IMR-90 (cell line): ENCODE measurements around the gene STXBP6. TPM values are rescaled to one million over a fixed set of nuclear protein-coding genes. Genes with fewer than 3 reads are reported as not detected.

Experiments
- ATAC-seq: fragments of 200-7000 bp; cut with Tn5 transposase; 2 replicates; pipeline ENCODE4 v1.9.1; 2020; ENCODE audit warnings: low read depth, mild to moderate bottlenecking, moderate library complexity
- BruUV-seq: library from RNA; stranded (reverse); fragments of 400-500 nt; replicated peaks from 2 replicates; lab custom pipeline; 2021; lab: Mats Ljungman, UMichigan
- CTCF ChIA-PET: fragments of 300-600 bp; formaldehyde crosslinking; extraction: SDS; loops from one replicate; lab custom pipeline; 2021; ENCODE audit warnings: antibody characterized with exemption; lab: Yijun Ruan, JAX
- POLR2A ChIA-PET: fragments of 300-600 bp; sonication (Branson Sonifier 250); formaldehyde crosslinking; loops from one replicate; lab custom pipeline; 2022; ENCODE audit warnings: antibody characterized with exemption; ENCODE audit not compliant: unreplicated experiment; lab: Charles Lee
- DNase-seq: peaks from one replicate; pipeline ENCODE4 v3.0.0; 2013
- H2AFZ ChIP-seq: replicated peaks from 2 replicates; pipeline ENCODE3; 2013; ENCODE audit warnings: low read length, mild to moderate bottlenecking; ENCODE audit not compliant: poor library complexity
- H2AK5ac ChIP-seq: 2 replicates; pipeline ENCODE4 v1.6.1; 2013; ENCODE audit warnings: low read depth, low read length, inconsistent platforms
- H2AK9ac ChIP-seq: replicated peaks from 2 replicates; pipeline ENCODE3; 2013; ENCODE audit warnings: mild to moderate bottlenecking, low read depth, low read length, moderate library complexity; ENCODE audit not compliant: poor library complexity
- H2BK120ac ChIP-seq: 2 replicates; pipeline ENCODE4 v1.6.1; 2013; ENCODE audit warnings: low read depth, low read length, inconsistent platforms
- H2BK15ac ChIP-seq: 3 replicates; pipeline ENCODE4 v1.6.1; 2013; ENCODE audit warnings: low read depth, low read length, inconsistent platforms
- H2BK20ac ChIP-seq: 2 replicates; pipeline ENCODE4 v1.6.1; 2013; ENCODE audit warnings: low read depth, mild to moderate bottlenecking, inconsistent platforms, low read length, moderate library complexity
- H2BK5ac ChIP-seq: 2 replicates; pipeline ENCODE4 v1.6.1; 2013; ENCODE audit warnings: mild to moderate bottlenecking, low read depth, low read length, inconsistent platforms; ENCODE audit not compliant: poor library complexity, severe bottlenecking
- H3K14ac ChIP-seq: replicated peaks from 2 replicates; pipeline ENCODE4 v1.6.1; 2013; ENCODE audit warnings: low read depth, low read length, inconsistent platforms
- H3K18ac ChIP-seq: 2 replicates; pipeline ENCODE4 v1.6.1; 2013; ENCODE audit warnings: low read depth, low read length, control low read depth
- H3K23ac ChIP-seq: 2 replicates; pipeline ENCODE4 v1.6.1; 2013; ENCODE audit warnings: low read depth, low read length, inconsistent platforms
- H3K27ac ChIP-seq: 2 replicates; pipeline ENCODE4 v1.5.1; 2013; ENCODE audit warnings: mild to moderate bottlenecking, control low read depth, low read length; ENCODE audit not compliant: insufficient read depth
- H3K27me3 ChIP-seq: 2 replicates; pipeline ENCODE4 v1.6.1; 2013; ENCODE audit warnings: low read length; ENCODE audit not compliant: control insufficient read depth, insufficient read depth
- H3K36me3 ChIP-seq: 2 replicates; pipeline ENCODE4 v1.6.1; 2013; ENCODE audit warnings: low read length, mixed read lengths; ENCODE audit not compliant: control insufficient read depth, insufficient read depth
- H3K4ac ChIP-seq: 2 replicates; pipeline ENCODE4 v1.6.1; 2013; ENCODE audit warnings: low read depth, low read length, inconsistent platforms
- H3K4me1 ChIP-seq: 2 replicates; pipeline ENCODE4 v1.6.1; 2013; ENCODE audit warnings: low read length, mixed read lengths; ENCODE audit not compliant: control insufficient read depth, insufficient read depth
- H3K4me2 ChIP-seq: 2 replicates; pipeline ENCODE4 v1.6.1; 2013; ENCODE audit warnings: low read depth, mild to moderate bottlenecking, control low read depth, low read length, moderate library complexity
- H3K4me3 ChIP-seq: 2 replicates; pipeline ENCODE4 v1.5.1; 2013; ENCODE audit warnings: low read depth, mild to moderate bottlenecking, control low read depth, low read length, moderate library complexity; ENCODE audit not compliant: insufficient read depth
- H3K56ac ChIP-seq: 2 replicates; pipeline ENCODE4 v1.6.1; 2013; ENCODE audit warnings: low read length, inconsistent platforms; ENCODE audit not compliant: insufficient read depth; ENCODE audit errors: extremely low read depth
- H3K79me1 ChIP-seq, 2 experiments: 2 replicates each; pipeline ENCODE4 v1.6.1; 2013; ENCODE audit warnings: low read length in 2 of 2, inconsistent platforms in 1 of 2, low read depth in 1 of 2
- H3K9ac ChIP-seq: 2 replicates; pipeline ENCODE4 v1.6.1; 2013; ENCODE audit warnings: low read depth, low read length, control low read depth
- H3K9me1 ChIP-seq: 2 replicates; pipeline ENCODE4 v1.6.1; 2013; ENCODE audit warnings: low read length, inconsistent platforms; ENCODE audit not compliant: insufficient read depth
- H3K9me3 ChIP-seq: 2 replicates; pipeline ENCODE4 v1.6.1; 2013; ENCODE audit warnings: low read length; ENCODE audit not compliant: control insufficient read depth, insufficient read depth
- H4K20me1 ChIP-seq: 2 replicates; pipeline ENCODE4 v1.6.1; 2013; ENCODE audit warnings: low read length, inconsistent platforms; ENCODE audit not compliant: insufficient read depth
- H4K5ac ChIP-seq: 2 replicates; pipeline ENCODE4 v1.6.1; 2013; ENCODE audit warnings: mild to moderate bottlenecking, low read depth, low read length, control low read depth
- H4K8ac ChIP-seq, 2 experiments: 2 replicates each; pipeline ENCODE4 v1.6.1; 2013; ENCODE audit warnings: low read depth in 2 of 2, low read length in 2 of 2, control low read depth in 1 of 2, inconsistent platforms in 1 of 2
- H4K91ac ChIP-seq: 2 replicates; pipeline ENCODE4 v1.6.1; 2013; ENCODE audit warnings: low read depth, low read length, inconsistent platforms; ENCODE audit not compliant: insufficient read depth
- CTCF ChIP-seq: conservative IDR thresholded peaks from 2 replicates; pipeline ENCODE4 v1.5.1; 2012; ENCODE audit warnings: mild to moderate bottlenecking, low read depth, low read length, improper control_type of control experiment
- RCOR1 ChIP-seq: IDR thresholded peaks from 2 replicates; pipeline ENCODE4 v1.6.1; 2012; ENCODE audit warnings: mild to moderate bottlenecking, low read length, improper control_type of control experiment; ENCODE audit not compliant: insufficient replicate concordance
- WGBS, 2 experiments: methylation state at CpG; one replicate each; pipeline versions ENCODE4 v1.1.5 to v1.1.7; 2013; ENCODE audit warnings: missing lambda C conversion rate in 2 of 2; ENCODE audit not compliant: insufficient read length in 1 of 2; ENCODE audit errors: extremely low coverage in 2 of 2; 5-methylcytosine and 5-hydroxymethylcytosine counted together
- dilution Hi-C: fragments of 300-500 bp; cut with HindIII; formaldehyde crosslinking; loops from one replicate; pipeline ENCODE4 v1.14.3; 2018; ENCODE audit warnings: low sequenced_read_pairs; ENCODE audit not compliant: unreplicated experiment
- in situ Hi-C: fragments of 300-500 bp; cut with MboI; formaldehyde crosslinking; loops from 3 replicates; pipeline ENCODE4 v1.14.3; 2019; ENCODE audit warnings: low sequenced_read_pairs, inconsistent platforms, mixed read lengths
- intact Hi-C: fragments of 100-400 bp; cut with micrococcal nuclease; formaldehyde crosslinking; loops from 2 replicates; pipeline ENCODE4 v1.10.0; 2022
- polyA plus RNA-seq, 3 experiments: library from polyadenylated mRNA; depleted of rRNA; stranded (reverse); fragments of >200 nt; gene quantifications; 2 replicates each; pipeline ENCODE4 v1.2.3, GENCODE V29; 2012; ENCODE audit warnings: low replicate concordance in 1 of 3
- total RNA-seq: library from RNA; depleted of rRNA; stranded (reverse); fragments of >200 nt; gene quantifications from 2 replicates; pipeline ENCODE4 v1.2.3, GENCODE V29; 2012

STXBP6 gene
- total and polyA plus RNA-seq, 2 of the 4 experiments (the other 2 are of a cell fraction) = 14.2 to 14.3 TPM

DNA sequence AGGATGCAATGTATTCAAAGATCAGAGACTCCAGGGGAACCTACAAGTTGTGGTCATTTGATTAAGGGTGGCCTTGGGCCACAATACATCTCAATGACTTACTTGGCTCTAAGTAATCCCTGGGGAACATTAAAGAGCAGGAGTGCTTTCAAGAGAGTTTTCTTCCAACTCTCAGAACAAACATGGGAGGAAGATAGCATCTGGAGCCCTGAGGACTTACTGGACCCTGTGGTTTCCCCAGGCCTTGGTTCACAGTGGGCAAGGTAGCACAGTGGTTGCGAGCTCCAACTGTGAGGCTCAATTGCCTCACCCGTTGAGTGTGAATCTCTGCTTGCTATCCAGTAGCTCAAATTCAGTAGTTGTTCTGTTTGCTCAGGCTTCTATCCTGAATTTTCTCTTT lies 32.4 kb downstream of the STXBP6 start:
- in situ Hi-C loops = no loop called here
- Histone ChIP-seq H4K5ac (no peak overlapping the region), H4K8ac (no peak overlapping the region), H3K9me3 (no peaks in the 10 kb centered on the region), H3K4me3 (no peak overlapping the region), H3K9ac (no peak overlapping the region), H3K27ac (no peak overlapping the region), H2AK5ac (no peak overlapping the region), H2BK120ac (no peak overlapping the region), H3K23ac (no peak overlapping the region), H4K91ac (no peak overlapping the region), H3K14ac (no peak overlapping the region), H3K56ac (no peak overlapping the region), H3K9me1 (no peaks in the 10 kb centered on the region), H3K36me3 (no peaks in the 10 kb centered on the region), H2BK20ac (no peak overlapping the region), H3K4me2 (no peak overlapping the region), H2BK15ac (no peak overlapping the region), H4K20me1 (no peaks in the 10 kb centered on the region), H3K27me3 (no peaks in the 10 kb centered on the region), H3K79me1 (no peaks in the 10 kb centered on the region; a peak in 1 of 4 replicates), H2AK9ac (no peak overlapping the region), H3K4ac (no peak overlapping the region), H3K4me1 (no peaks in the 10 kb centered on the region), H2BK5ac (no peak overlapping the region), H2AFZ (no peak overlapping the region), H3K18ac (no peak overlapping the region)
- dilution Hi-C loops = no loop called here
- CTCF ChIA-PET = no interaction called here
- no peak for TF ChIP-seq RCOR1
- TF ChIP-seq CTCF = no peak
- no CpG with 5 or more reads among the region's 2 CpGs for WGBS, 2 experiments
- POLR2A ChIA-PET = no interaction called here
- BruUV-seq = no TSS peak
- no peak for ATAC-seq
- intact Hi-C loops = no loop called here
- no peak for DNase-seq
